GM12891 (cell line): Measurements from ENCODE around the gene MYO15A.

Experiments
- PAX5 ChIP-seq: IDR thresholded peaks from 2 replicates; pipeline ENCODE4 v1.6.1; 2011; ENCODE audit warnings: low read length, moderate library complexity, mild to moderate bottlenecking; ENCODE audit not compliant: insufficient read depth, severe bottlenecking
- POLR2A ChIP-seq: IDR thresholded peaks from 2 replicates; pipeline ENCODE4 v1.6.1; 2011; ENCODE audit warnings: low read depth, low read length, control low read depth
- POLR2AphosphoS5 ChIP-seq: IDR thresholded peaks from 2 replicates; pipeline ENCODE4 v1.6.1; 2011; ENCODE audit warnings: low read depth, low read length, control low read depth
- POU2F2 ChIP-seq: IDR thresholded peaks from 2 replicates; pipeline ENCODE4 v1.6.1; 2011; ENCODE audit warnings: low read depth, mild to moderate bottlenecking, control low read depth, low read length, moderate library complexity
- SPI1 ChIP-seq: IDR thresholded peaks from 2 replicates; pipeline ENCODE4 v1.6.1; 2011; ENCODE audit warnings: low read depth, low read length, control low read depth
- TAF1 ChIP-seq: IDR thresholded peaks from 2 replicates; pipeline ENCODE4 v1.6.1; 2011; ENCODE audit warnings: low read depth, low read length, control low read depth

- TF ChIP-seq POLR2AphosphoS5 (no peak), POLR2A (no peak), TAF1 (no peak), PAX5 (no peak), SPI1 (no peak), POU2F2 (no peak)
These were observed 65.2 kb downstream of the MYO15A start for GRCh38 chr17:18173740-18174139.
